ENCODE results near the gene NIT2.
A peak's percentile ranks its signal among the peaks of the same experiment; 100 is the strongest.

Gene NIT2

DNA sequence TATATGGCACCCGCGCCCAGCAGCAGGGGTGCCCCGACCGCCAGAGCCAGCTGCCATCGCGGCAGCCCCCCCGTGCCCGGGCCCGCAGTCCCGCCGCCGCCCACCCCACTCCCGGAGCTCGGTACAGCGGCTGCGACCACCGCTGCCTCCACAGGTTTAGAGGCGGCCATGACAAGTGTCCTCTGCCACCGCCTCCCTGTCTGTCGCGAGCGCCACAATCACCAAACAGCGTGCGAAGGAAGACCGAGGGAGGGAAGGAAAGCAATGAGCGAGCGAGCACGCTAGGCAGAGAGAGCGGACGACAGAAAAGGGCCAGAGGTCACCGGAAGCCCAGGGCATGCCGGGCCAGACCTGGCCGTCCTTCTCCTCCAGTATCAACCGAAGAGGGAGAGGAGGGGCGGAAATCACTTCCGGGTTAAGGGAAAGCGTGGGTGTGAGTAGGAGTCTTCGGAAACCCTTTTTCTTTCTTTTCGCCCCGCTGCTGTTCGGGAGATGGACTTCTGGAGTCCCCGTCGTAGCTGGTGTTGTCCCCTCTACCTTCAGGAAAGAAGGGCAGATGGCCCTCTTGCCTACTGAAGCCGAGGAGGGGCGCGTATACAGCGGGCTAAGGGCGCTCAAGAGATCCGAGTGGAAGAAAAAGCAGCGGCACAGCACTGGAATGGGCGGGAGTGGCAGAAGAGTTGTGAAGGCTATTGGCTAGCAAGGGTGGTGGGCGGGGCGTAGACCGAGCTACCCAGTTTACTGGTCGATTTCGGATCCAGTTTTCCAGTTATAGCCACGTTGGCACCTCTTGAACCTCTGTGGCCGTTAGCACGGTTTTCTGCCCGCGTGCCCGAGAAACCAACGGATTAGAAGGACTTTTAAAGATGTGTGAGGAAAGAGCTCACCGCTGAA is 66.5 kb downstream of the NIT2 start, which contains the start of the genes LNP1 and TOMM70:
Gene LNP1, plus strand, starts transcription at position 760 of the 894 bp plus-strand sequence. CDS start 28,191 bp downstream, outside the sequence.
Gene TOMM70, minus strand, starts transcription at position 310 of the 894 bp plus-strand sequence. Its CDS starts 140 bp downstream, at position 170.
- Histone ChIP-seq H3K27ac (ENCODE audit: low read depth, low read length) (peak within 1 kb of the TSS; percentile 66), H3K4me2 (ENCODE audit: low read length) (peak within 1 kb of the TSS; percentile 92), H3K4me3 (ENCODE audit: low read length) (peak within 1 kb of the TSS; percentile 96), H3K9me3 (ENCODE audit: control insufficient read depth, insufficient read depth, low read length) (no peaks in the 10 kb centered on the region), H3F3A (ENCODE audit: control insufficient read depth, insufficient read depth) (no peaks in the 10 kb centered on the region), H3K9me2 (replicated peaks; ENCODE audit: control insufficient read depth, low read length) (no peaks in the 10 kb centered on the region), H3K27me3 (ENCODE audit: control insufficient read depth, low read length) (no peaks in the 10 kb centered on the region), H3K4me1 (ENCODE audit: control insufficient read depth, low read length) (peaks cover 46% of the 10 kb centered on the region), H3K36me3 (ENCODE audit: control insufficient read depth, low read length) (peaks cover 27% of the 10 kb centered on the region), H3K79me2 (ENCODE audit: control insufficient read depth, low read length) (peaks cover 81% of the 10 kb centered on the region), H4K20me1 (ENCODE audit: control insufficient read depth, insufficient read depth, low read depth, low read length) (peaks cover 11% of the 10 kb centered on the region; the same call in 1 of the 2 replicates)
- no peak for TF ChIP-seq EZH2phosphoT487 (IDR thresholded peaks at IDR 0.05; ENCODE audit: borderline replicate concordance, low read length)
- TF ChIP-seq, protein P1, sequence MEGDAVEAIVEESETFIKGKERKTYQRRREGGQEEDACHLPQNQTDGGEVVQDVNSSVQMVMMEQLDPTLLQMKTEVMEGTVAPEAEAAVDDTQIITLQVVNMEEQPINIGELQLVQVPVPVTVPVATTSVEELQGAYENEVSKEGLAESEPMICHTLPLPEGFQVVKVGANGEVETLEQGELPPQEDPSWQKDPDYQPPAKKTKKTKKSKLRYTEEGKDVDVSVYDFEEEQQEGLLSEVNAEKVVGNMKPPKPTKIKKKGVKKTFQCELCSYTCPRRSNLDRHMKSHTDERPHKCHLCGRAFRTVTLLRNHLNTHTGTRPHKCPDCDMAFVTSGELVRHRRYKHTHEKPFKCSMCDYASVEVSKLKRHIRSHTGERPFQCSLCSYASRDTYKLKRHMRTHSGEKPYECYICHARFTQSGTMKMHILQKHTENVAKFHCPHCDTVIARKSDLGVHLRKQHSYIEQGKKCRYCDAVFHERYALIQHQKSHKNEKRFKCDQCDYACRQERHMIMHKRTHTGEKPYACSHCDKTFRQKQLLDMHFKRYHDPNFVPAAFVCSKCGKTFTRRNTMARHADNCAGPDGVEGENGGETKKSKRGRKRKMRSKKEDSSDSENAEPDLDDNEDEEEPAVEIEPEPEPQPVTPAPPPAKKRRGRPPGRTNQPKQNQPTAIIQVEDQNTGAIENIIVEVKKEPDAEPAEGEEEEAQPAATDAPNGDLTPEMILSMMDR (IDR thresholded peaks at IDR 0.05; ENCODE audit: low read depth, low read length, poor library complexity, severe bottlenecking), result peak; percentile 5

DNA sequence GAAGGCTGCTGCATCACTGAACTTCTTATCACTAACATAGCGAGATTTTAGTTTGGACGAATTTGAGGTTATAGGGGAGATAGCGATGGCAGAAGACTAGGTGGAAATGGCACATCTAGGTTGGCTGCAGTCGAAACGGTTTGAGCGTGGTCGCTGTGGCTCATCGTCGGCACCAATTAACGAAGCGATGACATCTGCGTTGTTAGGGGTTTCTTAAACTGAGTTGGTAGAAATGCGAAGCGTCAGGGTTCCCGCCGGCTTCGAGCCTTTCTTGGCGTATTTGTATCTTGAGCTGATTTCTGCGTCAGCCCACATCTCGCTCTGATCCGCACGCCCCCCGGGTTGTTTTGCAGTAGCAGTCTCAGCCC is 67.1 kb downstream of the NIT2 start:
- peaks cover 75% of the 10 kb centered on the region for H3K79me2 ChIP-seq (ENCODE audit: control insufficient read depth, low read length)

DNA sequence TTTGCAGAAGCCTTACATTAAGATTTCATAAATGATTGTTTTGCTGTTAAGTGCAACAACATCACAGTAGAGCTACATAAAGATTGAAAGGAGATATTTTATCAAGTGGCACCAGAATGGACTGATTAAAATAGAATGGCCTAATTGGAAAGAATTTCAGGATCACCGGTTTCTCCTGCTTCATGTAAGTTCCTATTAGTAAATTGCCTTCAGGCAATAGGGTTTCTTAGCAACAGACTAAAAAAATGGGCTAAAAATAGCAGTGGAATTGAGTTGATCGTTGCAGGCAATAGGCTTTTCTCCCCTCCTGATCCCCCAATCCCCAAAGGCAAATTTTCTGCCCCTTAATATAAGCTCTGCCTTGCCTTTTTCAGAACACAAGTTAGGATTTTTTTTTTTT is 67.7 kb downstream of the NIT2 start:
- peak overlapping the region; percentile 66 for H3K27ac ChIP-seq (ENCODE audit: low read depth, low read length)
- peaks cover 41% of the 10 kb centered on the region for H3K4me1 ChIP-seq (ENCODE audit: control insufficient read depth, low read length)
- H4K20me1 ChIP-seq (ENCODE audit: control insufficient read depth, insufficient read depth, low read depth, low read length), result peaks cover 11% of the 10 kb centered on the region; the same call in 1 of the 2 replicates
- H3K9me2 ChIP-seq (replicated peaks; ENCODE audit: control insufficient read depth, low read length), result no peaks in the 10 kb centered on the region
- H3K27me3 ChIP-seq (ENCODE audit: control insufficient read depth, low read length), result no peaks in the 10 kb centered on the region
- peaks cover 18% of the 10 kb centered on the region for H3K36me3 ChIP-seq (ENCODE audit: control insufficient read depth, low read length)
- H3K4me3 ChIP-seq (ENCODE audit: low read length), result peak overlapping the region; percentile 96
- no peak for TF ChIP-seq EZH2phosphoT487 (IDR thresholded peaks at IDR 0.05; ENCODE audit: borderline replicate concordance, low read length)
- TF ChIP-seq, protein P1 (IDR thresholded peaks at IDR 0.05; ENCODE audit: low read depth, low read length, poor library complexity, severe bottlenecking), result no peak
- H3F3A ChIP-seq (ENCODE audit: control insufficient read depth, insufficient read depth), result no peaks in the 10 kb centered on the region
- no peaks in the 10 kb centered on the region for H3K9me3 ChIP-seq (ENCODE audit: control insufficient read depth, insufficient read depth, low read length)
- peaks cover 69% of the 10 kb centered on the region for H3K79me2 ChIP-seq (ENCODE audit: control insufficient read depth, low read length)
- H3K4me2 ChIP-seq (ENCODE audit: low read length), result peak overlapping the region; percentile 92

More for the DNA sequence above, 67.1 kb downstream of the NIT2 start:
- Histone ChIP-seq H3K4me3 (ENCODE audit: low read length) (peak overlapping the region; percentile 96), H3K27me3 (ENCODE audit: control insufficient read depth, low read length) (no peaks in the 10 kb centered on the region), H3K27ac (ENCODE audit: low read depth, low read length) (peak overlapping the region; percentile 66), H4K20me1 (ENCODE audit: control insufficient read depth, insufficient read depth, low read depth, low read length) (peaks cover 11% of the 10 kb centered on the region; the same call in 1 of the 2 replicates), H3K9me3 (ENCODE audit: control insufficient read depth, insufficient read depth, low read length) (no peaks in the 10 kb centered on the region), H3K4me1 (ENCODE audit: control insufficient read depth, low read length) (peaks cover 46% of the 10 kb centered on the region), H3K36me3 (ENCODE audit: control insufficient read depth, low read length) (peaks cover 22% of the 10 kb centered on the region), H3F3A (ENCODE audit: control insufficient read depth, insufficient read depth) (no peaks in the 10 kb centered on the region), H3K9me2 (replicated peaks; ENCODE audit: control insufficient read depth, low read length) (no peaks in the 10 kb centered on the region), H3K4me2 (ENCODE audit: low read length) (peak overlapping the region; percentile 92)
- TF ChIP-seq, protein P1 (IDR thresholded peaks at IDR 0.05; ENCODE audit: low read depth, low read length, poor library complexity, severe bottlenecking), result no peak
- no peak for TF ChIP-seq EZH2phosphoT487 (IDR thresholded peaks at IDR 0.05; ENCODE audit: borderline replicate concordance, low read length)
